M059J (cell line): ENCODE measurements around the gene CAPZB. TPM values are rescaled to one million over a fixed set of nuclear protein-coding genes. Genes with fewer than 3 reads are reported as not detected.

Experiments
- DNase-seq: peaks from one replicate; pipeline ENCODE4 v3.0.0-alpha.2; 2012; ENCODE audit warnings: low read depth
- total RNA-seq: library from RNA; depleted of rRNA; stranded (reverse); fragments of >200 nt; shearing (Covaris generic); gene quantifications from 2 replicates; pipeline ENCODE4 v1.2.3, GENCODE V29; 2014

CAPZB gene
- total RNA-seq, 1 experiment from 2014 or later, result 192 TPM

DNA sequence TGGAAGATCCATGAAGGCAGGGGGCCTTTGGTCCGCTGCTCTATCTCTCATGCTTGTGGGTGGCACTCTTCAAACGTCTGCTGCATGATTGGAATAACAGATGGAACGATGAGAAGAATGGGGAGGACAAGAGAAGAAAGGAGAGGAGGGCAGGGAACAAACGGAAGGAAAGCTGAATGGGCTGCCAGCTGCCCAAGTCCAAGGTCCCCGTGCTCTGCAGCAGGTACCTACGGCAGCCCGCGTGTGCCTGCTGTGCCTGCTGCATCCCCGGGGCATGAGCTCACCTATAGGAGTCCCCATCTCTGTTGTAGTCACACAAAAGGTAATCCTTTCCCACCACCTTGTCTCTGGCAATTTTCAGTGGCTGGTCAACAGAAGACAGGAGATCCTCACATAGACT is 100.1 kb downstream of the CAPZB start:
- DNase-seq, result no peak

DNA sequence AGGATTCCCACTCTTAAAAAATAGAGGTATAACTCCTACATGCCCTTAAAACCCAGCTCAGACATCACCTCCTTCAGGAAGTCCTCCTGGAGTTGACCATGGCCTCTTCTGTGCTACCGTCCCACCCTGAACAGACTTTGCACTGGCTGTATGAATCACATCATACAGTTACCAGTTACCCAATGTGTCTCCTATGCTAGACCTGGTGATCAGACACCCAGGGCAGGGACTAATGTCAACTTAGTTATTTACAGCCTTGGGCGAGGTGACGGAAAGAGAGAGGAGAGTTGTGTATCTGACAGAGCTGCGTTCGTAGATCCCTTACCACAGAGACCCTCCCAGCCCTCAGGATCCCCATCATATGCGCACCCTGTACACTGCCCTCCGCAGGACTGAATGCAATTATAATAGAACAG is 100.6 kb downstream of the CAPZB start:
- DNase-seq, result no peak

DNA sequence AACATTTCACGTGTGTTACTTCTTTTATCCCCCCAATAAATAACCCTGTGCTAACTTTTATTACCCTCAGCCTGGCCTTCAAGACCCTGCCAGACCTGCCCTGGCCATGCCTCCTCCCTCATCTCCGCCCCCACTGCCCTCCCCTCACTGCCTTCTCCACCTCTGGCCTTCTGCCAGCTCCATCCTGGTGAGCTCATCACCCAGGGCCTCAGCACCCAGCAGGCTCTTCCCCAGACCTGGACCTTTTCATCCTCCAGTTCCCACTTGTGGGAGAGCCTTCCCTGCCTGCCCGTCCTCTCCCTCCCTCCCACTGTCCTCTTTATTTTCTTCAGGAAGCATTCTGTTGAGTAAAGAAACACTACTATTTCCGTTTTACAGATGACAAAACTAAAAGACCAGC is 101.2 kb downstream of the CAPZB start:
- peak; percentile 41 for DNase-seq

DNA sequence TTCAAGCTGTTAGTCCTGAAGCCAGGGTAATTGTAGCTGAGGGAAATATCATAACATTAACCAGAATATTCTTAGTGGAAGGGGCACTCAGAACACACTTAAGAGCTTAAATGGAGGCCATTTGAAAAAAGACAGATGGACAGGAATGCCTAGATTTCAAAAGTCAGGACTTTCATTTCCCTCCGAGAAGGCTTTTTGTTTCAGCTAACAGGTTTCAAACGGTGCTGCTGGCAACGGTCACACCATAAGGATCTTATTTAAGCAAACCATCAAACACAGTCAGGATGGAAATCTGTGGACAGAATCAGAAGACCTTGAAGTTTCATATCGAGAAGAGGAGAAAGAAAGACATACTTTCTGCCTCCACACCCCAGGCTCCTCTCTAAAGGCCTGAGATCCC is 103.1 kb downstream of the CAPZB start:
- DNase-seq, result no peak

DNA sequence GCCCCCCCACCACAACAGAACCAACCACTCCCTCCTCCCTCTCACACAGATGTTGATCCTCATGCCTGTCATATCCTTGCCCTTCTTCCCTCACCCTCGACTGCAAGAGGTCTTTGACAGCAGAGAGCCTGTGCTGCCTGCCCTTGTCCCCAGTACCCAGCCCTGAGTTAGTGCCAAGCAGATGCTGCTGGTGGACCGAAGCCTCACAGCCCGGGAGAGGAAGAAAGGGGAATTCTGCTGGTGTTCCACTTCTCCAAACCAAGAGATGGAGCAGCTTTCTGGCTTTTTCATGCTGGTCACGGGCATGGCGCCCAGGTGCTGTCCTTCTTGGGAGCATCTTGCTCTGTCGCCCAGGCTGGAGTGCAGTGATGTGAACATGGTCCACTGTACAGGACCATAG is 104.1 kb downstream of the CAPZB start:
- no peak for DNase-seq

DNA sequence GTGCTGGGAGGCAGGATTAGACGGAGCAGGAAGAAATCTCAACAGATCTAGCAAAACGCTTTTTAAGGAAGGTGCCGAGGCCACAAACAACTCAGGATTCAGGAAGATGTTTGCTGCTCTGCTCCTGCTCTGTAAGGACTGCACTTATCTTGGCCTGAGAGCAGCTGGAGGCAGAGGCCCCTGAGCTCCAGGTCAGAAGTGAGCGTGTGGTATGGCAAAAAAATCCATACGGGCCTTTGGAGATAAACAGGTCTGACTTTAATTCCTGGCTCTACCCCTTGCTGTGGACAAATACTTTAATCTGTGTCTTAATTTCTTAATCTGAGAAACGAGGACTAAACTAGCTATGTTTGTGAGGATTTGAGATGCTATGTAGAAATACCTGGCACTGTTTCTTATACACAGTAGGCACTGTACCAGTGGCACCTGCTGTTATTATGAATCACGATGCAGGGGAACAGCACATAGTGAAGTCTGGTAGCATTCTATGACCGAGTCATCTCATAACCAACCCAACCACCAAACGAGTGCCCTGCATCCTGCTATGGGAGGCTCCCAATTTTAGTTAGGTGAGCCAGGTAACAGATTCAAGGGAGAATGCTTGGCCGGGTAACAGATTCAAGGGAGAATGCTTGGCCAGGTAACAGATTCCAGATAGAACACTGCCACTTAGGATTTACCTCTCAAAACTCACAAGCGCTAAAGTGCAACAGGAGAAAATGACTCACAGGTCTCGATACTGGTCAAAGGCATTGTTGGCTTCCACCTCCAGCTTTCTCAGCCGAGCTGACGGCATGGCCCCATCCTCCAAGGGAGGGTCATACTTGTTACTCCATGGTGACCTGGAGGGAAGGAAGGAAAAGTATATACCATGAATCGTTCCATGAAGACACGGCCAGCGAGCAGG is 107.3 kb downstream of the CAPZB start:
- DNase-seq, result no peak

DNA sequence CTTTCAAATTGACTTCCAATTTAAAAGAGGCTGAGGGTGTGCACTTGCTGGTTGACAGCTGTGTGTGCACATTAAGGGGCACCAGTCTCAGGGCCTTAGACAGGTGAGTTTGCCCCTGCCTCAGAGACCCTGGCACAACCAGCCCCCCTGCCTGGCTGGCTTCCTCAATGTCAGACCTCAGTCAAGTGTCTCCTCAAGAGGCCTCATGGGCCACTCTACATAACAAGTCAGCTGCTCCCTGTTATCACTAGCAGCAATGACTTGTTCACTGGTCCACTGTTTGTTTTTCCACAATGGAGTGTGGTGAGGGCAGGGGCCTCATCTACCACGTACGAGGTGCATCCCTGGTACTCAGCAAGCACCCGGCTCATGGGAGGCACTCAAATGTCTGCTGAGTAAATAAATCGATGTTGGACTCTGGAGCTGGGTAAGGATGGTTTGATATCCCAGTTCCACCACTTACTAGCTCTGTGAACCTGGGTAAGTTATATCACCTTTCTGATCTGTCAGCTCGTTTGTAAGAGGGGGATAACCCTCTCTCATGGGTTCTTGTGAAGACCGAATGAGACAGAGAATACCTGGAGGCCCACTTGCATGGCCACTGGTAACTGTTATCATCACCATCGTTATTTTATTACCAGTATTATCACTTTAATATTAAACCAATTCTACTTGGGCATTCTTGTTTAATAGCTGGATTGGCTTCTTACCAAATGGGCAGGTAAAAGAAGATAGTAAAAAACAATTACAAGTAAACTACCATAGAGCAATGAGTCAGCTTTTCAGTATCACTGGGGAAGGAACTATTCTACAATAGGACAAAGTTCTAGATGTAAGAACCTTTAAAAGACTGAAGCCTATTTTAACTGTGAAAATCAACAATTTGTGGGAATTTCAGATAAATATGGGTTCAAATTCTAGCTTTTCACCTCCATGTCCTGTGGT is 108.6 kb downstream of the CAPZB start:
- DNase-seq, result no peak

DNA sequence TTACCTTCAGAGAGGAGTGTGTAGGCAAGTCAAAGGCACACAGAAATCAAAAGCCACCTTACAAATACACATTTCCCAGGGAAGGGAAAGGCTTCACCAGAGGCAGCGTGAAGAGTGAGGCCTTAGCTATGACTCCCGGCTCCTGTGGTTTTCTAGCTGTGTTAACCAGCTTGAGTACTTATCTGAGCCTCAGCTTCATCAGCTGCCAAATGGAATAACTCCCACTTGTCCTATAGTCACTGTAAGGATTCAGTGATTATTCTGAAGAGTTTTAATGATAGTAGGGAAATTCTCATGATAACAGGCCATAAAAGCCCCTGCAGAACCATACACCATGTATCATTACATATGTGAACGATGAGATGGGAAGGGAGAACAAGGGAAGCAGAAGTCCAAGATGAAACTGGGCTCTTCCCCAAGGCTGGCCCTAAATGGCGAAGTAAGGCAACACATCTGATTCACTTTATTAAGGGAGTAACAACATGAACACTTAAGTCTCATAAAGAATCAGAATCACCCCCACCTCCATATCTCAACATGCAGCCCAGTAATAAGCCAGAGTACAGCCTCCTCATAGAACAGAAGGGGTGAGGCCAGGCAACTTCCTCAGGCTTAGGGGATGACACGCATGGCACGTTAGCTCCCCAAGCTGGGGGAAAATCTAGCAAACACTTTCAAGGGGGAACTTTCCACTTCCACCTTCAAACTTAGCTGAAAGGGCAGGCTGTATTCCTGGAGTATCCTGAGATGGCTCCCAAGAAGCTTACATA is 109.5 kb downstream of the CAPZB start:
- DNase-seq, result no peak

DNA sequence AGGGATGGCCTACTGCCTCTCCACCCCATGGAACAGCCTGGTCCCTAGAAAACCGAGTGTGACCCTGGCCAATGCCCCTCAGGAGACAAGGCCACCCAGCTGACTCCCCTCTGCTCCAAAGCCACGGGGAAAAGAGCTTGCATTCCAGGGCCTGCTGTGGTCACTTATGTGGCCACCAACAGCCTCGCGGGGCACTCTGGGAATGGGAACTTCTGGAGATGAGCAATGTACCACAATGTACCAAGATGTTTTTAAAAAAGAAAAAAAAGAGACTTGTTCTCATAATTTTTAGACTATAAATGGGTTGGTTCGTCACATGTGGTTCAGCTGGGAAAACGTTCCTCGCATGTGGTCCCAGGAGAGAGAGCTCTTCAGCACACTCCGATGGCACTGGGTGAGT is 110.4 kb downstream of the CAPZB start:
- no peak for DNase-seq

DNA sequence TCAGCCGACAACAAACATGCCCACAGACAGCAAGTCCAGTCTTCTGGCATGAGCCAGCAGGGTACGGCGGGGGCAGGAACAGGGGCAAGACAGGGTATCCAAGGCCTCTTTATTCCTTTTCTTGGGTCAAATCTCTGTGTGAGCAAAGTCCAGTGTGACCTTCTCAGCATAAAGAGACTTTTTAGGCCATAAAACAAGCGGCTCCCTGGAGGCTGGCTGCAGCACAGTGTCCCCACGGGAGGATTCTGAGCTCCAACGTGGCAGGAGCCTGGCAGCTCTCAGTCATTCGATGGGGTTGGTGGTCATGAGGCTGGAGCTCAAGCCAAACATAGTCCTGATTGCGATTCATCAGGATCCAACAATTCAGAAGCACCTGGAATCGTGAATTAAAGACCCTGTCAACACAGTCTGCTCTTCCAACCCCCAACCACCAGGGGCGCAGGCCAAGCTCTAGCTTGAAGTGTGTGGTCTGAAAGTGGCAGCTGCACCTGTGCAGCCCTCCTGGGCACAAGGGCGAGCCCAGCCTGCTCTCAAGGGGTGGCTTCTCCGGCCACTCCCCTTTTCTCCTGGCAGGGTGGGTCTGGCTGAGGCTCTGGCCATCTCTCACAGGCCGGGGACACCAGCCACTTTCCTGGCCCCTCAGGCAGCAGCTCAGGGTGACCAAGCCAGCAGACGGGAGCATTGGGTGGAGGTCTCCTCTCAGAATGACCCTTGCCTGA is 111.1 kb downstream of the CAPZB start:
- DNase-seq, result no peak

DNA sequence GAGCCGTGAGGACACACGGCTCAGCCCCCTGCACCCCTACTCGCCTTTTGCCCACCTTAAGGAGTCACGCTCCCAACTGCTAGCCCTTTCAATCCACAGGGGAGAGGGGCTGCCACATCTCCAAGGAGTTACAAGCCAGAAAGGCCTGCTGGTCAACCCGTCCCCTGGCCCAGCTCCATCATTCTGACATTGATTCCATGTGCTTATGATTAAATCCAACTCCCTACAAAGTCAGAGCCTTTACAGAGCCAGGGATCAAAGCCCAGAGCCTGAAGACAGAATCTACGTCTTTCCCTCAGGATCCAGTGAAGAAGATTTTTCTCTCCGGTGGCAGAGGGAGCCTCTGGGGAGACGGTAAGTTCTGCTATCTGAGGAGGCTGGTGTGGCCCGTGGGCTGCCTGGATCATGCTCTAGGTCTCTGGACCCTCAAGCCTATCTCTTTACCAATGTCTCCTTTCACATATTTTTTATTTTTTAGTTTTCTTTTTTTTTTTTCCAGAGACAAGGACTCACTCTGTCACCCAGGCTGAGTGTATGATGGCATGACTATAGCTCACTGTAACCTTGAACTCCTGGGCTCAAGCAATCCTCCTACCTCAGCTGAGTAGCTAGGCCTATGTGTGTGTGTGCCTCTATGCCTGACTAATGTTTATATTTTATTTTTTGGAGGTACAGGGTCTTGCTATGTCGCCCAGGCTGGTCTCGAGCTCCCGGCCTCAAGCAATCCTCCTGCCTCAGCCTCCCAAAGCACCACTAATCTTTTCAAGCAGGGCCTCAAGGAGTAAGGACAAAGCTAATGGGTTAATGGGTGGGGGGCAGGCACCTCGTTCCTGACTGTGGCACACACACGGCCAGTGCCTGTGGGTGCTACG is 111.9 kb downstream of the CAPZB start:
- DNase-seq, result no peak

DNA sequence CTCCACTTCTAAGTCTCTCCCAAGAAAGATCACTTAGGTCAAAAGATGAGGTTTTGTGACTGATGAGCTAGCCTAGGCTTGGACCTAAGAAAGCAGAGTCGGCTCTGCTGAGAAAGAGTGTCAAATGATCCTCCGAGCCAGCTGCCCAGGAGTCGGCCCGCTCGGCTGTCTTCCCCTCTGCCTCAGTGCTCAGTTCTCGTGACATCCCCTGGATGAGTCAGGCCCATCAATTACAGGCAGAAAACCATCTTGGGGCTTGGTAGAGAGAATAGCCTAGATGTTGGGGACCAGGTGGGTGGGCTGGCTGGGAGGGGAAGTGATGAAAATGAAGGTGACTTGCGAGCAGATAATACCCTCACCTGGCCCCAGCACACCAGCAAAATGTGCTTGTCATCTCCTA is 112.7 kb downstream of the CAPZB start:
- DNase-seq, result no peak

DNA sequence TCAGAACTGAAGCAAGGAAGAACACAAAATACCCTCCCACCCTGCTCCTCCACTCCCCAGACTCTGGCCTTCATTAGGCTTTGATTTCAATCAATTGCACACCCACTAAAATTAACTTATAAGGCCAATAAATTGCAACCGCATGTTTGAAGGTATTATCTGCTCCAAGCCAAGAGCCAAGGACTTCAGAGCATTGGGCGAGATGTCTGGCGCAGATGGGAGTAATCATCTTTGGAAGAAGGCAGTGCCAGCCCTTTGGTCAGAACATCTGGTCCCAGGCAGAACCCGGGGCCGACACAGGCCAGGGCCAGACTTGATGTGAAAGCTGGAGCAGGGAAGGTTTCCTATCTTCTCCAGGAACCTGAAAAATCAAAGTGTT is 113.2 kb downstream of the CAPZB start:
- DNase-seq, result no peak

DNA sequence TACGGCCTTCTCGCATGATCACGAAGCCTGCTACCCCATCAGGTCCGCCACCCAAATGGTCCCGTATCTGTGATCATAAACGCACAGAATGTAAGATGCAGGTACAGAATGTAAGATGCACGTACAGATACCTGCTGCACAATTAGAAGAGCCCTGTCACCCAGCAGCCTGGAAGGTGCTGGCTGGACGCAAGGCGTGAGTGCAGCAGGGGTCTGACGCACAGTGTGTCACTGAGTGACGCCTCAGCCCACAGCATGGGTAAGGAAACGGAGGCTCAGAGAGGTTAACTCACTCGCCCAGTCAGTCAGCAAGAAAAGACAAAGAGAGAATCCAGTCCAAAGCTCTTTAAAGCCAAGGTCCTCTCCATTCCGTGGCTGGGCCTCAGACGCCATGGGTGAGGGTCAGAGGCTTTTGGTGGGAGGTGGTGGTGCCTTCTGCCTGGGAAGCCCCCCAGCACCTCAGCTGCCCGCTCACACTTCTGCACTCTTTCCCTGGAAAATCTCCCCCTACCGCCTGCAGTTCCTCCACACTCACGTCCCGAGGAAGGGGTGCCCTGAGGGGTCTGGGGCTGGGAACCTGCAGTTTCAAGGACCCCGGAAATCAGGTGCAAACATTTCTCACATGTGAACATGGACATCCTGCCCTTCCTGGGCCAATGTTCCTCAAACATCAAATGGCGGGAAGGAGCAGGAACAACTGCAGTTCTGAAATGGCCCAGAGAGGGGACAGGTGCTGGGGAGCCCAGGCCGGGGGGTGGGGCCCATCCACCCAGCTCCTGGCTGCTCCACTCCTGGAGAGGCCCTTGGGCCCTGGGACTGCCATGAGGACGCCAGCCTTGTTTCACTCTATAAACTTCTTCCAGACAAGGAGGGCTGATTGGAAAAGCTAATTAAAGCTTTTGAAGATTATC is 113.9 kb downstream of the CAPZB start:
- no peak for DNase-seq

DNA sequence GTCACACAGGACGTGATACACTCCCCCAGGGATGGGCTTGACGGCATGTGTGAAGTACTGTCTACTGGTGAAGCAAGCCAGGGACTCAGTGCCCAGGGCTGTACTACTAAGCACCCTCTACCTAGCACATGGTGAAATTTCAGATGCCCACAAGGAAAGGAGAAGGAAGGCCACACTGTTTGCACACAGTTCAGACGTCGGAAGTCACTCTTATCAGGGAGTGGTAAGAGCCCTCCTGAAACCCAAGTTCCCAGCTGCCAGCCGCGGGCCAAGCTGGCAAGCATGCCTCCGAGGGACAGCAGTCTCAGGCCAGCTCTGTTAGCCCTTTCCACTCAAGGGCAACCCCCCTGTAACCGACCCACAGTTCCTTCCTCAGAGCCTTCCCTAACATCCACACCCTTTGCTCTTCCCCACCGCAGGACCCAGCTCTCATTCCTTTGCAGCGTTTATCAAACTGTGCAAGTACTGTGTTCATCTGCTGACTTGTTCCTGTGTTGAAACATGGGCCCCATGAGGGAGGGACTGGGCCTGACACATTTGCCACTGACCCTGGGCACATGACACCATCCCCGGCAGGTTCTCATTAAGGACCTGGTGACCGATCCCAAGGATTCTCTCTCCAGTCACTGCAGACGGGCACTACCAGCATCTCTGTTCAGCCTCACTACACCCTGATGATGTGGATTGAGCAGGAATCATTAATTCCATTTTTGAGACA is 114.7 kb downstream of the CAPZB start:
- DNase-seq, result no peak

DNA sequence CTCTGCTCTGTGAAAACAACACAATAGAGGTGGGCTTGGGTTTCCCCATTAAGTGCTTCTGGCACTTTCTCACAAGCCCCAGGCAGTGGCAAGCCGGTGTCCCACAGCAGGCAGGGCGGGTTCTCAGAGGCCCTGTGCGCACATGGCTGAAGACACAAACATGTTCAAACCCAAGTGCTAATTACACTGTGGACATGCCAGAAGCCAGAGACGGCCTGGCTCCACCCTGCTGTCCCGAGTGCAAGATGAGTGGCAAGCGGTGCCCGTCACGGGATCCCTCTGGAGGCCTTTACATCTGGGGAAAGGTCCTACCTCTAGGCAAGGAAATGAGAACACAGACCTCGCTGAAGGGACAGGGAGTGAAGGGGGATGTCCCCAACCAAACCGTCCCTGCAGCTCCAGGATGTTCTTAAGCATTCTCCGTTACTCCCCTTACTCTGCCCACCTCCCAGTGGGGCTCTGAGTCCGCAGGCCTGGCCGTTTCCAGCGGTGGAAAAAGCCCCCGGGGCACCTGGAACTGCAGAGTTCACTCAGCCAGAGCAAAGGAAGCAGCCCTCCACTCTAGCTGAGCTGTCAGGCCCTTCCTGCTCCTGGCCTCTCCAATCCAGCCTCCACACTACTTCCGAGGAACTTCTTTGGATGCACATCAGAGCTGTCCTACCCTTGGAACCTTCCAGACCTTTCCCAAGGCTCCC is 115.8 kb downstream of the CAPZB start:
- no peak for DNase-seq

DNA sequence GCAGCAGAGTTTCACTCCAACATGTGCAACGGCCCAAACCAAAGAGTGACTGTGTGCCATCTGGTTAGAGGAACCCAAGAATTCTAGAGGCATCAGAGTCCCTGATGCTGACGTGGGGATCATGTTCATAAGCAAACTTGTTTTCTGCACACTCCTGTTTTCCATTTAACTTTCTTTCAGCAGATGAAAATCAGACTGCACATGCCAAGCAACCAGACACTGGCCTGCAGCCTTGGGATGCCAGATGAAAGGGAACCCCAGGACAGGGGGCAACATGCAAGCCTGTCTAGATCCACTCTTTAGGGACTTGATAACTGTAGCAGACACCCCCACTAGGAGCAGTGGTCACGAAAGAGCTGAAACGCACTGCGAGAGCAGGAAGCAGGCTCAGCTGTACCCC is 116.4 kb downstream of the CAPZB start:
- DNase-seq, result no peak

DNA sequence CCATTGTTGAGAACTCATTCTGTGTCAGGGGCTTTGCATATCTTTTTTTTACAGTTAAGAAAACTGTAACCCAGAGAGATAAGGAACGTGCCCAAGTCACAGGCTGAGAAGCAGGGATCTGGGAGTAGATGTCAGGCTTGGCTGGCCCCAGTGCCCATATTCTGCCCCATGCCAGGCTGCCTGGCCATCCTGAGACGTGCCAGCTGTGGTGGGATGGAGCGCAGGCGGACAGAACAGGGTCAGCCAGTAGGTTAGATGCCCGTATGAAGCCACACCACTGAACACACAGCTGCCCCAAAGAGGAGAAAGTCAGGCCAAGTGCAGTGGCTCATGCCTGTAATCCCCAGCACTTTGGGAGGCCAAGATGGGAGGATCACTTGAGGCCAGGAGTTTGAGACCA is 117.3 kb downstream of the CAPZB start:
- no peak for DNase-seq
